Gastroesophageal sphincter (tissue), 3 donors: ENCODE data around the gene GPR15.

Experiments
- EP300 ChIP-seq: sonication (generic); formaldehyde crosslinking; IDR thresholded peaks from one replicate; pipeline ENCODE4 v1.6.1; 2017; ENCODE audit warnings: antibody characterized with exemption, mild to moderate bottlenecking
- POLR2A ChIP-seq, 2 donors: fragments of 450-650 bp; IDR thresholded peaks; one replicate each; pipeline ENCODE4 v1.6.1; 2017; ENCODE audit warnings: antibody characterized with exemption in 2 of 2, mild to moderate bottlenecking in 2 of 2, moderate library complexity in 1 of 2
- POLR2AphosphoS5 ChIP-seq: sonication (generic); formaldehyde crosslinking; IDR thresholded peaks from one replicate; pipeline ENCODE4 v1.6.1; 2017; ENCODE audit warnings: antibody characterized with exemption
- TF ChIP-seq, protein P1 (sequence below), 4 experiments: fragments of 200-600 bp in 2 of 4; fragments of 450-650 bp in 2 of 4; sonication (generic) in 1 of 4; IDR thresholded peaks; one replicate each; pipeline ENCODE4 v1.5.1; 2017 to 2019; ENCODE audit warnings: antibody characterized with exemption in 4 of 4, mild to moderate bottlenecking in 2 of 4, moderate library complexity in 2 of 4

DNA sequence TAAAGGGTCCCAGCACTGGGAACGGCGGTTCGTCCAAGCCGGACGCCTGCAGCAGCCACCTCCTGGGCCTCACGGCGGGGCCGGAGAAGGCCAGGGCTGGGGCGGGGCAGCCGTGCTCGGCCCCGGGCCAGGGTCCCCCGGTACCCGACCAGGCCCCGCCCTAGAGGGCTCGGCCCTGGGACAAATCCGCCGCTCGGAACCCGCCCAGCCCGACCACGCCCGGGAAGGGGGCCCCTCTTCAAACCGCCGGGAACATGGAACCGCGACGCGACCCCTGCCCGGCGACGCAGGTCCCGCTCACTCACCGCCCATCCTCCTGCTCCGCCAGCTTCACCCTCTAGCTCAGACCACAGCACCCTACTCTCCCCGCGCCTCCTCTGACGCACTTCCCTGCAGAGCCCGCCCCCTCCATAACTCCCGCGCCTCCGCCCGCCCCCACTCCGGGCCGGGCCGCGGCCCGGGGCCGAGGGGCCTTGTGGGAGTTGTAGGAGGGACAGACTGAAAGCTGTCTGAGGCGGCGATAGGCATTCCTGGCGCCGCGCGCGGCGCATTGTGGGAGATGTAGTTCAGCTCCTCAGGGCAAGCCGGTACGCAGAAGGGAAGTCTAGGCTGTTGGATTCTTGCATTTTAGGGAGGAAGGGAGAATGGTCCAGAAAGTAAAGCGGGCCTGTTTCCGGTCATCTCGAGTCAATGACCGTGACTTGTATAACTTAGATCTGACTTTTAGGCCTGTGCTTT lies 9.1 kb upstream of the GPR15 start, which contains the start of gene CLDND1:
- TF ChIP-seq, protein P1, sequence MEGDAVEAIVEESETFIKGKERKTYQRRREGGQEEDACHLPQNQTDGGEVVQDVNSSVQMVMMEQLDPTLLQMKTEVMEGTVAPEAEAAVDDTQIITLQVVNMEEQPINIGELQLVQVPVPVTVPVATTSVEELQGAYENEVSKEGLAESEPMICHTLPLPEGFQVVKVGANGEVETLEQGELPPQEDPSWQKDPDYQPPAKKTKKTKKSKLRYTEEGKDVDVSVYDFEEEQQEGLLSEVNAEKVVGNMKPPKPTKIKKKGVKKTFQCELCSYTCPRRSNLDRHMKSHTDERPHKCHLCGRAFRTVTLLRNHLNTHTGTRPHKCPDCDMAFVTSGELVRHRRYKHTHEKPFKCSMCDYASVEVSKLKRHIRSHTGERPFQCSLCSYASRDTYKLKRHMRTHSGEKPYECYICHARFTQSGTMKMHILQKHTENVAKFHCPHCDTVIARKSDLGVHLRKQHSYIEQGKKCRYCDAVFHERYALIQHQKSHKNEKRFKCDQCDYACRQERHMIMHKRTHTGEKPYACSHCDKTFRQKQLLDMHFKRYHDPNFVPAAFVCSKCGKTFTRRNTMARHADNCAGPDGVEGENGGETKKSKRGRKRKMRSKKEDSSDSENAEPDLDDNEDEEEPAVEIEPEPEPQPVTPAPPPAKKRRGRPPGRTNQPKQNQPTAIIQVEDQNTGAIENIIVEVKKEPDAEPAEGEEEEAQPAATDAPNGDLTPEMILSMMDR (IDR thresholded peaks at IDR 0.05), result no peak
- peak; percentile 92 for TF ChIP-seq POLR2AphosphoS5
- peak; percentile 75 to 77 for TF ChIP-seq POLR2A (IDR thresholded peaks at IDR 0.05)
- no peak for TF ChIP-seq EP300
